Fibroblast of the conjunctiva (primary cell): ENCODE measurements around the gene PAK1IP1.
"Not testable (repeated sequence)": the region's sequence is repeated elsewhere in the genome, so short reads cannot be mapped to it uniquely, and the experiment has no call there.

Source experiments
- DNase-seq: peaks from one replicate; pipeline ENCODE4 v3.0.0-alpha.2; 2010; ENCODE audit warnings: low read depth

PAK1IP1 gene

GRCh38 chr6:10694302-10695085 lies at the start of gene PAK1IP1, which contains the start of gene C6orf52:
PAK1IP1 (plus strand) TSS chr6:10694972; CDS start chr6:10694986, 14 bp downstream.
C6orf52 (minus strand) TSS chr6:10694616; CDS start chr6:10687550, 7,066 bp downstream.
- DNase-seq: peak; percentile 90

GRCh38 chr6:10655508-10656055 lies 39.2 kb upstream of the PAK1IP1 start:
- DNase-seq: no peak

- no peak for DNase-seq
These were observed 35.7 kb upstream of the PAK1IP1 start for GRCh38 chr6:10658910-10659698.

DNA sequence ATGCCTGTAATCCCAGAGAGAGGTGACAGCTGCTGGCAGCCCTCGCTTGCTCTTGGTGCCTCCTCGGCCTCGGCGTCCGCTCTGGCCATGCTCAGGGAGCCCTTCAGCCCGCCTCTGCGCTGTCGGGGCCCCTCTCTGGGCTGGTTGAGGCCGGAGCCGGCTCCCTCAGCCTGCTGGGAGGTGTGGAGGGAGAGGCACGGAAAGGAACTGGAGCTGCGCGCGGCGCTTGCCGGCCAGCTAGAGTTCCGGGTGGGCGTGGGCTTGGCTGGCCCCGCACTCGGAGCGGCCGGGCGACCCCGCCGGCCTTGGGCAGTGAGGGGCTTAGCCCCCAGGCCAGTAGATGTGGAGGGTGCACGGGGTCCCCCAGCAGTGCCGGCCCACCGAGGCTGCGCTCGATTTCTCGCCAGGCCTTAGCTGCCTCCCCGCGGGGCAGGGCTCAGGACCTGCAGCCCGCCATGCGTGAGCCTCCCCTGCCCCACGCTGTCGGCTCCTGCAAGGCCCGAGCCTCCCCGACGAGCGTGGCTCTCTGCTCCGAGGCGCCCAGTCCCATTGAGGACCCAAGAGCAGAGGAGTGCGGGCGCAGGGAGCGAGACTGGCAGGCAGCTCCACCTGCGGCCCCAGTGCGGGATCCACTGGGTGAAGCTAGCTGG lies 34.9 kb upstream of the PAK1IP1 start:
- no peak for DNase-seq

DNA sequence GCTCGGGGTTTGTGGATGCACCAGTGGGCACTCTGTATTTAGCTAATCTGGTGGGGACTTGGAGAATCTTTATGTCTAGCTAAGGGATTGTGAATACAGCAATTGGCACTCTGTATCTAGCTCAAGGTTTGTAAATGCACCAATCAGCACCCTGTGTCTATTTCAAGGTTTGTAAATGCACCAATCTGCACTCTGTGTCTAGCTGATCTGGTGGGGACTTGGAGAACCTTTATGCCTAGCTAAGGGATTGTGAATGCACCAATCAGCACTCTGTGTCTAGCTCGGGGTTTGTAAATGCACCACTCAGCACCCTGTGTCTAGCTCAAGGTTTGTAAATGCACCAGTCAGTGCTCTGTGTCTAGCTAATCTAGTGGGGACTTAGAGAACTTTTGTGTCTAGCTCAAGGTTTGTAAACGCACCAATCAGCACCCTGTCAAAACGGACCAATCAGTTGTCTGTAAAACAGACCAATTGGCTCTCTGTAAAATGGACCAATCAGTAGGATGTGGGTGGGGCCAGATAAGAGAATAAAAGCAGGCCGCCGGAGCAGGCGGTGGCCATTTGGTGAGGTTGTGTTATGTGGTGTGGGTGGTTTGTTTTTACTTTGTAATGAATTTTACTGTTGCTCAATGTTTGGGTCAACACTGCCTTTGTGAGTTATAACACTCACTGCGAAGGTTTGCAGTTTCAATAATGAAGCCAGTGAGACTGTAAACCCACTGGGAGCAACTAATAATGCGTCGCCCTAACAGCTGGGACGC lies 34.2 kb upstream of the PAK1IP1 start:
- not testable (repeated sequence) for DNase-seq

DNA sequence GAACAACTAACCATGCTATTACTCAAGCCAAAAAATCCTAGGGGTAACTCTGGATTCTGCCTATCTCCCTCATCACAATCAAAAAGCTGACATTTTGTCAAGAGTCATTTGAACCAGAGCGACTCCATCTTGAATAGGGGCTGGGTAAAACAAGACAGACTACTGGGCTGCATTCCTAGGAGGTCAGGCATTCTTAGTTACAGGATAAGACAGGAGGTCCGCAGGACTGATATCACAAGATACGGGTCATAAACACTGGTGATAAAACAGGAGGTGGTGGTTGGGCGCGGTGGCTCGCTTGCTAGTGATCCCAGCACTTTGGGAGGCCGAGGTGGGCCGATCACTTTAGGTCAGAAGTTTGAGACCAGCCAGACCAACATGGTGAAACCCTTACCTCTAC lies 32.6 kb upstream of the PAK1IP1 start:
- no peak for DNase-seq

GRCh38 chr6:10662742-10663141 lies 32.0 kb upstream of the PAK1IP1 start:
- no peak for DNase-seq

GRCh38 chr6:10665595-10665994 lies 29.2 kb upstream of the PAK1IP1 start:
- DNase-seq: not testable (repeated sequence)

GRCh38 chr6:10668126-10668917 lies 26.4 kb upstream of the PAK1IP1 start:
- no peak for DNase-seq

DNA sequence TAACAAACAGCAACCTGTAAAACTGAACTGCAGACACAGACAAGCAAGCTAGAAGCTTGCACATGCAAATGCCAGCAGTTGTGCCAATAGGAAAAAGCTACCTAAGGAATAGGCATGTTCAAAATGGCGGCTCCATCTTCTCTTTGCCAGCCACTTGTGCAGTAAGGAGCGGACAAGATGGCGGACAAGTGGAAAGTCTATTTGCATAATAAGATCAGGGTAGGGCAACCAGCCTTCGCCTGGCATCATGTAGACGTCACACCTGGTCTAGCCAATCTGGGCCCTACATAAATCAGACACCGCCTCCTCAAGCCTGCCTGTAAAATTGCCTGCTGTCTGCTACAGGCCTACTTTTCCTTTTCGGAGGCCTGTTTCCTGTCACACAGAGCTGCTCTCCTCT lies 18.4 kb upstream of the PAK1IP1 start:
- no peak for DNase-seq

- no peak for DNase-seq
These were observed 16.3 kb upstream of the PAK1IP1 start for GRCh38 chr6:10678456-10678855.

- no peak for DNase-seq
These were observed 13.0 kb upstream of the PAK1IP1 start for GRCh38 chr6:10681795-10682194.

DNA sequence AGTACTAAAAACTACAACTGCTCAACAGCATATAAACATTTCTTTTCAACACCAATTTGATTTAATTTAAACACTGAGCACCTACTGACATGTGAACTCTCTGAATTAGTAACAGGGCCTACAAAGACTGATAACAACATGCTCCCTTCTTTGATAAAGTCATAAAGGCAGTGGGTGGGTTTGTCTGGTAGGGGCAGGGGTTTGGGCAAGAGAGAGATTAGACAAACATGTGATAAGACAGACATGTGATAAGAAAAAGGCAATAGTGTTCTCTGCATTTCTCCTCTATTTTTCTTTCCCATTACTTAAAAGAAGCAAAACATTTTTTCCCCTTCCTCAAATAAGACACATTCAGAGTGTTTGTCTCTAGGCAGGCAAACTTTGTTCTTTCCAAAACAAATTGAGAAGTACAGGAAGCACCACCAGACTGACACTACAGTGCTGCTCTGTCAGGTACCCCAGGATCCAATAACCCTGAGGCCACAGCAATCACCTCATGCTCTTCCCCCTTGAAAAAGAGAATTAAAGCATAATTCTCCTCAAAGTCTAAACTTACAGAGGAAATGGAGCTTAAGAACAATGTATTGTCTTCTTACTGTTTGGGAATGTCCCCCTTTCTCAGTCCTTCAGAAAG lies 12.3 kb upstream of the PAK1IP1 start:
- DNase-seq: no peak

DNA sequence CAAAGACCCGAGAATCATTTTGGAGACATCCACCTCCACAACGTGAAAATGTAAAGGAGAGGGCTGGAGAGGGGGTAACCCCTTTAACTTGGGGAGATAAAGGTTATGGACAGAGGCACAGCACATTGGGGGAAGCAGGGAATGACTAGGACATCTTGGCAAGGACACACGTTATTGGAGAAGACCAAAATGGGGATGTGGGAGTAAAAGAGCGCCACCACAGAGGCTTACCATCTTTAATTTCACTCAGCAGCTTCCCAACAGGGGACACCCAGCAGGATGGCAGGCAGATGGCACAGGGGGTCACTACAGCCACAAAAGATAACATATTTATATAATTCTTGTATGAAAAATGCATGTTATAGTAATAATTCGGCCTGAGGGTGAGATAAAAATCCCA lies 10.2 kb upstream of the PAK1IP1 start:
- DNase-seq: no peak

DNA sequence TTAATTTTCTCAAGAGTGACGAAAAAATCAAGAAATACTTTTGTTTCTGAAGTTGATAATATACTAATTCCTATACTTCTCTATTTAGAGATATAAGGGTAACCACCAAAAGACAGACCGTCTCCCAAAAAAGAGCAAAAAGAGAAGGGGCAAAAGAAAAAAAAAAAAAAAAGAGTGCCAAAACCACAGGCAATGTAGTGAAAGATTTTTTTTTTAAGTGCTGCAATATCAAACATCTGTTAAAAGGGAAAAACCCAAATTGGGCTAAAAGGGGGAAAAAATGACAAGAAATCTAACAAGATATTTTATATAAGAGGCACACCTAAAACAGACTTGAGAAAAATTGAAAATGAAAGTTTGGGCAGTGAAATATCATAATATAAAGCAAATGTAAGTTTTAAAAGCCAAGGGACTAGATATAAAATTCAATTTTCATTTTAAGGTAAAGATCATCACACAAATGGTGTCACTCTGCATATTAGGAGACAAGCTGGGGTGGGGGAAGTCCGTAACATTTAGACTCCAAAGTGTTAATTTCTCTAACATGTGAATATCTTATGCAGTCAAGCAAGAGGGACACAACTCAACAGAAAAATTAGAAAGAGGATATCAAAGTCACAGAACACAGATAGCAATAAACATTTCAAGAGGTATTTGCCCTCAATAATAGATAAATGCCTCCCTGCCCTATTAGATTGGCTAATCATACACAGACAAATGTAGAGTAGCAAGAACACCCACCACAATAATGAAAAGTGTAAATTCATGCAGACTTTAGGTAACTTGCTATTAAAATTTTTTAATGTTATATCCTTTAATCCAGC lies 9.5 kb upstream of the PAK1IP1 start:
- DNase-seq: no peak

GRCh38 chr6:10686901-10687300 lies 7.9 kb upstream of the PAK1IP1 start:
- no peak for DNase-seq

DNA sequence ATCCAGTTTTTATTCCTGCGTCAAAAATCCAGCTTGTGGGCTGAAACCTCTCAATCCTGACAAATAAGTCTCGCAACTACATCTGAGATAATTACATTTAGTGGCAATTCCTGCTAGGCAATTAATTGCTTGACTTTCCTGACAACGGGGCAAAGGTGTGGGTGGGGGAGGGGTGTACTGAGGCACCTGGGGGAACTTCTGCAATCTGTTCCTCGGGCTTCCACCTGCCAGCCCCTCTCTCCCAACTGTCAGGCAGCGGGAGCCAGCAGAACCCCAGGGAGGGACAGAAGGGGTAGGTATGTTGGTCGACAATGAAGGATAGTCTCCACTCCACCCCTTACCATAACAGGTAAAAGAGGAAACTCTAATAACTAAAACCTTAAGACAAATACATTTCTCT lies 7.2 kb upstream of the PAK1IP1 start:
- no peak for DNase-seq

- no peak for DNase-seq
These were observed 3.9 kb upstream of the PAK1IP1 start for GRCh38 chr6:10690651-10691445.
